ENCODE results near the gene PSMG1.
"Not testable (repeated sequence)": the region's sequence is repeated elsewhere in the genome, so short reads cannot be mapped to it uniquely, and the experiment has no call there.

The PSMG1 gene

DNA sequence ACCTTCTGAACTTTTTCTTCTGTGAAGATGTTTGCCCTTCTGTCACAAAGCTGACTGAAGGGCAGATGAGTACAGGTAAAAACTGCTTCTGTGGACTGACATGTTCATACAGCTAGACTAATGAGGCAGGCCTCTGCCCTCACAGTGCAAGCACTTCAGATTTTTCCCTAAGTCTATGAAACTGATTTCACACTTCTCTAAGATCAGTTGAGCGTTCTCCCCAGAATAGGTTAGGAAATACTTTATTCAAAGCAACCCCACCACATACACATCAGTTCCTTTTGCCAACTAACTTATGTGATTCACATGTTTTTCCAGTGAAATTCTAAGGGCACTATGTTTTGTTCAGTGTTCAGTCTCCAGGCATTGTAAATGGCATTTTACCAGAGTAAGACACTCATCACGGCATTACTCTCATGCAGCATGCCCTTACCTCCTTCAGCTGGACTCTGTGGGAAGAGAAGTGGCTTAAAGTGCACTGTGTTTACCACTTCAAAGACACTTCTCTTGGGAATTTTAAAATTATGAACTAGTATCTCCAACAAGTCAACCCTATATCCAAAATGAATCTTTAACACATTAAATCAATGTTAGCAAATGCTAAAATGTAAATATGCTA is 5.4 kb upstream of the PSMG1 start:
- no peak for DNase-seq (ENCODE audit: low read depth)

DNA sequence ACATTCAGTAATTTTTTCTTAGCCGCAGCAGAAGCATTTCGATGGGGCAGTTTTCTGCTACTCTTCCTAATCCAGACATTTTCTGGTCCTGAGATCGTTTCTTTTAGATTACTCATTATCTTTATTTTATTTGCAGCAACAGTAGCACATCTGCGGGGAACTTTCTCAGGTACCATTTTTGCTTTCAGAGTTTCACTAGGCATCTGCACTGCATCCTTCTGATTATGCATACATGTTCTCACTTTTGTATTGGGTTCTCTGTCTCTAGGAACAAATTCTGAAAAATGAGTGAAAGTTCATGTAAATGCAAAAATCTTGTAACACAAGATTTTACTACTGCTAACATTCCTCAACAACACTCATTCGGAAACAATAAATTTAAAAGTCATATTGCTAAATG is 3.9 kb upstream of the PSMG1 start:
- DNase-seq (ENCODE audit: low read depth) = no peak

DNA sequence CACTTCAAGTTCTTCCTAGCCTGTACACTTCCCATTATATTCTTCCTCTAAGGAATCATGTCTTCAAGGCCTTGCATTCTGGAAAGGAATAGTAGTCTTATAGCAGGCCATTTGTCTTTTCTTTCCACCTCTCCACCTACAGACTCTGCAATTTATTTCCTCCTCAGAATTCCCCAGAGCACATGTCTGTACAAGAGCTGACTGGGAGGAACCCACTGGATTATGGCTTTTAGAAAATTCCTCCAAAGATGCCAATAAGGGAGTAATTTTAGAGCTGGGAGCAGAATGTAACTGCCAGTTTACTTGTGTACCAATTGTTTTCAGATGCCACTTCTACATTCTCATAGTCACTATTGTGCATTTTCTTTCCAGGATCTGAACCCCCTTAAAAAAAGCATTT is 3.4 kb upstream of the PSMG1 start:
- no peak for DNase-seq (ENCODE audit: low read depth)

DNA sequence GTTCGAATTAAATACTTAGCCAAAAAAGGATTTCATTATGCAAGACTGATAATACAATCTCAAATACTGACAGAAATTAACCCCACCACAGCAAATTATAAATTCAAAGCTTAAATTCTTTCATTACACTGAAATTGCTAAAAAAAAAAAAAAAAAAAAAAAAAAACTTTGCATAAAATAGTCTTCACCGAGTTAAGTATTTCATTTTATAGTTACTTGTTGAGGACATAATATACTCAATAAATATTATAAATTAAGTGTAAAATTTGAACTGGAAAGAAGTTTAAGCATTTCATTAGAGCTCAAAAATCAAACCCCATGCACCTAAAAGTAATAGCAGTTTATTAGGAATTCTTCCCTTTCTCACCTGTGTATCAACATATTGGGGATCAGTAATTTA is 1.9 kb upstream of the PSMG1 start:
- DNase-seq (ENCODE audit: low read depth) = no peak

DNA sequence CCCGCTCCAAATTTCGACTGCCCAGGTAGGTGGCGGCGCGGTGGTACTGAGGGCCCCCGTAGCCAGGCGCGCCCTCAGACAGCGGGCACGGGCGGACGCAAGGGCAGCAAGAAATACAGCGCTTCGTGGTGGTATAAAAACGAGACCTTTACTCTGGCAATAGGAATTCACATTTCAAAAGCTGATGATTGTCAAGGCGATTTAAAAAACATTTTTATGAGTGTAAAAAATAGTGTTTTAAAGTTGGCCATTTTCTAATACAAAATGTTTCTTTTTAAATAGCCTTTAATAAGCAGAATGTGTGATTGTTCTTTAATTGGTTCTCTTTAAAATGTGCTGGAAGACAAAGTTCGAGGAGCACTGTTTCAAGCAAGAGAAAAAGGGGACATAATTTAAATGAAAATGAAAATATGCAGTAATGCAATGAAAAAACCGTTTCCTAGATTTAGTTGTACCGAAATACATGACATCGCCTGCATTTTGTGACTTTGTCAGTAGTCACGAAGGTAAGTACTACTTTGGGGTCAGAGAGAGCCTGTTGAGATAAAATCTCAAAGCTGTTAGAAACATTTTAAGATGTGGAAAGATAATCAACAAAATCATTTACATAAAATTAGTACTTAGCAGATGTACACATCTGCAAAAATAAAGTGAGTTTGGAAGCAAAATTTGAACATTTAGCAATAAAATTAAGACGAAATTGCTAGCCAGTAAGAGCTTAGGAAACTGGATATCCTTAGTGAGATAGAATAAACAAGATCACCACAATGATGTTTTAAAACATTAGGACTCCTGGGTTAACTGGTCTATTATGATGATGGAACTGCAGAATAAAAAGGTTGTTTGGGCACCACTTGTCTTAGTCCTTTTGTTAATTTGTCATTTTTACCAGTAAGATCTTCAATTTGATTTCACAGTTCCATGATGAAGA is 1.1 kb upstream of the PSMG1 start:
- DNase-seq (ENCODE audit: low read depth) = no peak

DNA sequence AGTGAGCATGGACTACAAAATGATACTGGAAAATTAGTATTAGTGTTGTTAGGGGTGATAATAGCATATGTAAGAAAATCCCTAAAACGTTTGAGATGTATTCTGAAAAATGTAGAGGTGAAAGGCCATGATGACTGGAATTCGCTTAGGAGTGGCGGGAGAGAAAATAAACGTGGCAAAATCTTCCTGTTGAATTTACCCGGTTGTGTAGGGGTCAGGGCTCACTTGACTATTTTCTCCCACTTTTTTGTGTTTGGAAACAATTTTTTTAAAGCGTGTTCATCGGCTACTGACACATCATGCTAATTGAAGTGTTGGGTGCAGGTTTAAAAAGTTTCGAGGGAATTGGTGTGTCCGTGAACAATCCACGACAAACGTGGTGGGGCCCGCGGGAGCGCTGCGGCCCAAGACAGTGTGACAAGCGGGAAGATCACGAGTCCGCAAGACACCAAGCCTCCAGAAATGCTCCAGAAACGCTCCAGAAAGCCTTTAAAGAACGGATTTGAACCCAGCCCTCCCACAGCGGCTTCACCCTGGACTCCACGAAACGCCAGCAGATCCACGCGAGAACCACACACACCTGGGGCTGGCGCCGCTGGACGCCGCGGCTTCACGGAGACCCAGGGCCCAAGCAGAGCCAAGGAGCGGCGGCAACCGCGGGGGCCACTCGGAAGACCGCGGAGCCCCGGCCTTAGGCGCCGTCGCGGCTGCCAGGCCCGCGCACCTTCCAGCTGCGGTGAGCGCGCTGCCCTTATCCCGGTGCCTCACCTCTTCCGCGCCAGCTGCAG is 573 bp downstream of the PSMG1 start:
- no peak for DNase-seq (ENCODE audit: low read depth)

DNA sequence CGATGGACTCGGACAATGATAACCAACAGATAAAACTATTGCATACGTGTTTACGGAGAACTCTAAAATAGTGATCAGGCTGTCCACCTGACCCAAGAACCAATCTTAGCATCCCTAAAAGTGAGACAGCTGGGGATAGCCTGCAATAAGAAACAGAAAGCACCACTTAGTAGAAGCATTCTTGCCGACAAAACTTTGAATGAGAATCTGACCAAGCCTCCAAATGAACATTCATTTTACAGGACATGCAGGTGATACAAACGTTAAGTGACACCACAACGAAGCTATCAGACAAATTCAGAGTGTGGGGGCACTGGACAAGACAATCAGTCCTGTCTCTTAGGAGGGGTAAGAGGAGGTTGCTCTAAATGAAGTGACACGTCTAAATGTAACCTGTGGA is 1.2 kb downstream of the PSMG1 start:
- no peak for DNase-seq (ENCODE audit: low read depth)

DNA sequence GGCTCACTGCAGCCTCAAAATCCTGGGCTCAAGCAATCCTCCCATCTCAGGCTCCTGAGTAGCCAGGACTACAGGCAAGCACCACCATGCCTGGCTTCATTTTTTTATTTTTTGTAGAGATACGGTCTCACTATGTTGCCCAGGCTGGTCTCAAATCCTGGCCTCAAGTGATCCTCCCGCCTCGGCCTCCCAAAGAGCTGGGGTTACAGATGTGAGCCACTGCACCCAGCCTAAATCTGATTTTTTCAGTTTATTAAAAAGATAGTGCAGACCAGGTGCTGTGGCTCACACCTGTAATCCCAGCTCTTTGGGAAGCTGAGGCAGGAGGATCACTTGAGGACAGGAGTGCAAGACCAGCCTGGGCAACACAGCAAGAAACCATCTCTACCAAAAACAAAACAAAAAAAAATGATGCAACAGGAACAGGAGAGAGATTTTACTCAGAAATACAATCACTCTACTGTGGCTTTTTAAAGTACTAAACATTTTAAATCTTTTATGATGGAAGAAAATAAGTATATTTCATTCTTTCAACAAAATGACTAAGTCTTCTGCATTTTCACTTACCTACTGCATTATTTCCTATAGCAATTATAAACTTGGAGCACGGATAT is 1.9 kb downstream of the PSMG1 start:
- DNase-seq (ENCODE audit: low read depth) = no peak

DNA sequence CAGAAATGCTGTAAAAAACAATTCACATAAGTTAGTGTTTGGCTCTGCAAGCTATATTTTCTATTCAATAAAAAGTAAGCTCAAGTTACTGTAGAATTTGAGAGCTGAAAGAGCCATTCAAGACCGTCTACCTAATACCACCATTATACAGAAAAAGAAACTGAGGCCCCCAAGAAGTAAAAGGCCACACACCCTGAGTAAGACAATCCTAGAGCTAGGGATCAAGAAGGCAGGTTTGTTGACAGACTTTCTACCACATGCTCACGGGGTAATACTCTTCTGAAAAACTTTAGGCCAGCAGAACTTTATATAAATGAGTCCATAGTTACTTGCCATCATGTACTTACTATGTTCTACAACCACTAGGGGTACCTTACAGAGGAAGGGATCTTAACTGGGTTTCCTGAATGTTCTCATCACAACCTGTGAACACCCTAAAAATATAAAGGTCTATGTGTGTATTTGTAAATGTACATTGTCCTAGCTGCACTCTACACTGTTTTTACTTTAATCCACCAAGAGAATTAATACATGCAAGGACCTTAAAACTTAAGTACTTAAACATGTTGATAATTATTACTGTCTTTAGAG is 2.7 kb downstream of the PSMG1 start:
- DNase-seq (ENCODE audit: low read depth) = no peak

DNA sequence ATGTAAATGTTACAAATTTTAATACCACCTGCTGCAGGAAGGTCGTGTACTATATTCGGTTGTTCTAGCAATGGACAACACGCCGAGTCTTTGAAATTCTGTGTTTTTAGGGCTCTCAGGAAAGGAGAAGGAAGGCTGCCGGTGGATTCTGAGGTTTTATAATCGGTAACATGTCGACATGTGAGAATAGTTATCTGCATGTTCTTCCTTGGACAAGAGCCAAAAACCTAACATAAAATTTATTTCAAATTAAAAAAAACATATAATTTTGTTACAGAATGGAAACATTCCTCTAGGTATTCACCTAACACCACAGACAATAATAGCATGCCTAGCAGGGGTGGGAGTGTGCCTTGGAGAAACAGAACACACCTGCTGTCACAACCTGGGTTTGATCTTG is 4.8 kb downstream of the PSMG1 start:
- DNase-seq (ENCODE audit: low read depth) = no peak

DNA sequence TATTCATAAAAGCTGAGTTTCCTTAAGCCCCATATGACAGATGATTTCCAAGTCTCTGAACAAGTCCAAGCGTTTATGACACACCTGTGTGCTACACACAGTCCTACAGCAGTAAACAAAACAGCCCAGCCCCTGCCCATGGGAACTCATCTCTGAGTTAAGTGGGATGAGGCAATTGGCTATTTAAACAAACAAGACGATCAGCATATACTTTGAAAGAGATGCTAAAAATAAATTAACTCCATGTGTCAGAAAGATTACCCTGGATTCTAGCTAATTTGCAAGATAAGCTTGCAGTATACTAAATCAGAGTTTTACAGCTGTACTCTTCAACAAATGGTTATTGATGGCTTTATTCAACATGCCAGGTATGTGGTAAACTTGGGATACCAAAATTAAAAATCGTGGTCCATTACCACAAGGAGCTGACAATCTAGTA is 7.0 kb downstream of the PSMG1 start:
- DNase-seq (ENCODE audit: low read depth) = no peak

DNA sequence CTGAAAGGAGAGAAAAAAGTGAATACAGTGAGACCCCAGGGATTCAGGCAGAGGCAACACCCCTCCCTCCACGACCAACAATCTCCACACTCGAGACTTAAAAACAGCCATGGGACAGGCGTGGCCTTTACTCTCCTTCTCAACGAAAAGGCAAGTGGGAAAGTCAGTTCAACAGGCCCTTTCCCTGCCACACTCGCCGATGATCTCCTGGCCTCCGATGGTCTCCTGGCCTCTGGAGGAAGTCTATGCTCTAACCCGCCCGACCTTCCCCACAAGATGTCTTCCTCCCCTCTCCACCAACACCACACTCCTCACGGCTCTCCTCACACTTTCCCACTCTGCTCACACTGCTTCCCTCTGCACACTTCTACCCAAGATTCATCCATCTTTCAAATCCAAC is 7.6 kb downstream of the PSMG1 start:
- no peak for DNase-seq (ENCODE audit: low read depth)

DNA sequence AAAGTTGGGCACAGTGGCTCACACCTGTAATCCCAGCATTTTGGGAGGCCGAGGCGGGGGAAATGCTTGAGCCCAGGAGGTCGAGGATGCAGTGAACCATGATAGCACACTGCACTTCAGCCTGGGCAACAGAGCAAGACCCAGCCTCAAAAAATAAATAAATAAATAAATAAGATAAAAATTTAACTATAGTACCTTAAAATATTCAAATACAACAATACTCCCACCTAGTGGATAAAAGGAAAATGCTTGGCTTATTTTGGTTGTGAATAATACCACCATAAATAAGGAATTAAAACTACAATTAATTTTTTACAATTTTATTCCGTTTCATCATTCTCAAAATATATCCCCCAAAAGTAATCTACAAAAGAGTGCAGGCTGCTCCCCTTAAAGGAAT is 8.1 kb downstream of the PSMG1 start:
- no peak for DNase-seq (ENCODE audit: low read depth)

DNA sequence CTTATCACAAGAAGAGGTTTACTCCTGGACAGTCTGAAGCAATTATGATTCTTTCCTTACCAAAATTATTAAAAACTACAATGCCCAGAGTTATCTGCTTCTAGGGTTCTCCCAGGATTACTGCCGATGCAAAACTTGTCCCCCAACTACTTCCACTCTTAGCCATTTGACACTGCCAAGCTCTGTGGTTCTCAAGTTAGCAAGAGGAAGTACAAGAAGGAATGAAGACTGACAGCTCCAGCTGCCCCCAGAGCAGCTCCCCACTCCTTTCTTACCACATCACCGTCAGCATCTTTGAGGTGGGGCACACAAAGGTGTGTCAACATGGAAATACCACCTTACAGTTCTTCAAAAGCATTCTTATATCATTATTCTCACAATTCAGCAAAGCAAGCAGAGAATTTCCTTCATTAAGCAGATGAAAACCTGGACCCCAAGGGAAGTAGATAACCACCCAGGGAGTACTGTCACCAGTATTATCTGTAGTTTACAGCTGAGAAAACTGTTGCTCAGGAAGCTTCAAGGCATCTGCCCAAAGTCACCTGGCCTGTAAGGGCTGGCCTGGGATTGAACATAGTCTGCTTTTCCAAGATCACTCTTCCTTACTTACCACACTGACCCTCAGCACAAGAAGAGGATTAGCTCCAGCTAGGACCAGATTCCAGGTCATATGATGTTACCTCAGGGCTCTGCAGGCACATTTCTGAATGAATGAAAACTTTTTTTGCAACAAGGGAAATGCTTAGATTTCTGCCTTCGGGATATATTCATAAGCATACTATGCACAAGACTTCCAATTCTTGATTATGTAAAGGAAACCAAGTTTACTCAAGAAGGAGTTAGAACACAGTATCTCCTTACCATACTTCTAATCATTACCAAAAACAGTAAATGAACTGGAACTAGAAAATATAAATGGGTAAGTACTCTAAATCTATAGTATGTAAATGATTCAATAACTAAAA is 9.3 kb downstream of the PSMG1 start:
- no peak for DNase-seq (ENCODE audit: low read depth)

DNA sequence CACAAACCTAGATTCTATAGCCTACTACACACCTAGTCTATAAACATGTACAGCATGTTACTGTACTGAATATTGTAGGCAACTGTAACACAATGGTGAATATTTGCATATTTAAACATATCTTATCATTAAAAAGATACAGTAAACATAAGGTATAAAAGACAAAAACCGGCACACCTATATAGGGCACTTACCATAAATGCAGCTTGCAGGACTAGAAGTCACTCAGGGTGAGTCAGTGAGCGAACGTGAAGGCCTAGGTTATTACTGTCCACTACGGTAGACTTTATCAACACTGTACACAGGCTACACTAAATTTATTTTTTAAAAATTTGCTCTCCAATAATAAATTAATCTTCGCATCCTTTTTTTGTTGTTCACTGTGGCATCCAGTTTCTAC is 13.3 kb downstream of the PSMG1 start:
- no peak for DNase-seq (ENCODE audit: low read depth)

DNA sequence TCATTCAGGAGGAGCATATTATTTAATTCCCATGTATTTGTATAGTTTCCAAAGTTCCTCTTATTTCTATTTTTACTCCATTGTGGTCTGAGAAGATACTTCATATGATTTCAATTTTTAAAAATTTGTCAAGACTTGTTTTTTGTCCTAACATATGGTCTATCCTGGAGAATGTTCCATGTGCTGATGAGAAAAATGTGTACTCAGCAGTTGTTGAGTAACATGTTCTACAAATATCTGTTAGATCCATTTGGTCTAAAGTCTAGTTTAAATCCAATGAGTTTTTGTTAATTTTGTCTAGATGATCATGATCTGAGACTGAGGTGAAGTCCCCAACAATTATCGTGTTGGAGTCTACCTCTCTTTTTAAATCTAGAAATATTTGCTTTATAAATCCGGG is 14.5 kb downstream of the PSMG1 start:
- DNase-seq (ENCODE audit: low read depth) = no peak

DNA sequence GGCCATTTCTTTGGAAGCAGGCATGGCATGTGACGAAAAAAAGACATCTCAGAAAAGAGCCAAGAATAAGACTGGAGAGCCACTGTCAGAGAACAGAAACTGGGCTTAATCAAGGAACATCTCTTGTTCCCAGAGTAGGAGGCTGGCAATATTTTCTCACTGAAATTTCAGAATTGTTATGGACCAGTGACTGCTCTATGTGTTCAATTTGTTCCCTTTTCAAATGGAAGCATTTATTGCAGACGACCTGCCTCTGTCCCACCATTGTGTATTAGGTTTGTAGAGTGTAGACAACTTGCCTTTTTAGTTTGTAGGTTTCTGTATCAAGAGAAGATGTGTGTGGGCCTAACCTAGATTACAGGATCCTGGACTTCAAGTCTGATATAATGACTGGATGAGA is 18.7 kb downstream of the PSMG1 start:
- DNase-seq (ENCODE audit: low read depth) = no peak

DNA sequence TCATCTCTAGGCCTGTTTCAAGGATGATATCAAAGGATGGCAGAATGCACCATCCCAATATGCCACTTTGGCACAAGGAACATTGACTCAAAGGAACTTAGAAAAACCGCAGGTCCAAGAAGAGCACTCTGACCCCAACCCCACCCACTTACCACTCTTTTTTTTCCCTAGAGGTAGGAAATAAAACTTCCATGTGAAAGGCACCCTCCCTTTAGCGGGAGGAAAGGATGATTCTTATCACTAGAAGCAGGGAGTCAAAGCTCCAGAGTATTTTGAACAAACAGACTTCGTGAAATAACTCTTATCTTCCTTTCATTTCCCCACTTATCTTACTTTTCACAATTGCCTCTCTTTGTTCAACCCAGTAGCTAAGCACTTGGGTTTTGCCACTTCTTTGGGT is 22.2 kb downstream of the PSMG1 start:
- no peak for DNase-seq (ENCODE audit: low read depth)

DNA sequence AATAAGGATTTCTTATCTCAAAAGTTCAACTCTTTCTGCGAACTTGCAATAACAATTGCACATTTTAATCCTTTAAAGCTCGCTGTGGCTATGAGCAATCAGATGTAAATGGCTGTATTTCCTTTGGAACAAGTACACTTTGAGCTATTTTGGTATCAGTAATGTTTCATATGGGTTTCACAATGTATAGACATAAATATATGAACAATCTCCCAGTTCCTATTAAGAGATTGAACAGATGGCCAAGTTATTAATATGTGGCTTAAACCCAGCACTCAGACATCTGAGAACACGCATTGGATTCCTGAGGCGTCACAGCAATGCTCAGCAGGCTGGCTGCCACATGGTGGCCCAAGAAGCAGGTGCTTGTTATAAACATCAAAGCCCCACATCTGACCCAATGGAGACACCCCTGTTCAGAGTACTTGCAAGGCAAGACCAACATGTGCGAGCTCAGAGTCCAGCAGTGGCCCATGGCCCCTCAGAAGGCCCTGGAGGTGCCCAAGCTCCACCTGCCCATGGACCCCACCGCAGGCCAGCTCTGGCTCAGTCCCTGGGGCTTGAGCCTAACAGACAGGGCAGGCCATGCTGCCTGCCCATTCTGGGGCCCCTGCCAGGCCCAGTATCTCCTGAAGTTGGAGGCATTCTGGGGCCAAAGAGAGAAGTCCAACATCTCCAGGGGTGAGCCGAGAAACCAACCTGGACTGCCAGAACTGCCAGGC is 23.7 kb downstream of the PSMG1 start:
- no peak for DNase-seq (ENCODE audit: low read depth)

DNA sequence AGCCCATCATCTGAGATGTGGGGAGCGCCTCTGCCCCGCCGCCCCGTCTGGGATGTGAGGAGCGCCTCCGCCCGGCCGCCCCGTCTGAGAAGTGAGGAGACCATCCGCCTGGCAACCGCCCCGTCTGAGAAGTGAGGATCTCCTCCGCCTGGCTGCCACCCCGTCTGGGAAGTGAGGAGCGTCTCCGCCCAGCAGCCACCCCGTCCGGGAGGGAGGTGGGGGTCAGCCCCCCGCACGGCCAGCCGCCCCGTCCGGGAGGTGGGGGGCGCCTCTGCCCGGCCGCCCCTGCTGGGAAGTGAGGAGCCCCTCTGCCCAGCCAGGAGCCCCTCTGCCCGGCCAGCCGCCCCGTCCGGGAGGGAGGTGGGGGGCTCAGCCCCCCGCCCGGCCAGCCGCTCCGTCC is 26.0 kb downstream of the PSMG1 start:
- not testable (repeated sequence) for DNase-seq (ENCODE audit: low read depth)
